Karpas-422 (cell line): ENCODE data around the gene USP10. TPM values are rescaled to one million over a fixed set of nuclear protein-coding genes. Genes with fewer than 3 reads are reported as not detected.

Experiments used
- DNase-seq: peaks from one replicate; pipeline ENCODE4 v3.0.0-alpha.2; 2015
- H2AFZ ChIP-seq: fragments of 200-600 bp; sonication (generic); 2 replicates; pipeline ENCODE4 v1.6.1; 2014; ENCODE audit warnings: antibody characterized with exemption, low read length, mixed read lengths
- H3K27ac ChIP-seq: fragments of 200-600 bp; sonication (generic); 2 replicates; pipeline ENCODE4 v1.5.1; 2014; ENCODE audit warnings: mild to moderate bottlenecking, low read length, moderate library complexity
- H3K27me3 ChIP-seq: fragments of 200-600 bp; sonication (generic); 2 replicates; pipeline ENCODE4 v1.6.1; 2014; ENCODE audit warnings: low read length, mixed read lengths
- H3K36me3 ChIP-seq: fragments of 200-600 bp; sonication (generic); 2 replicates; pipeline ENCODE4 v1.6.1; 2014; ENCODE audit warnings: low read length, mixed read lengths; ENCODE audit not compliant: insufficient read depth
- H3K4me1 ChIP-seq: fragments of 200-600 bp; sonication (generic); 2 replicates; pipeline ENCODE4 v1.6.1; 2014; ENCODE audit warnings: mild to moderate bottlenecking, low read length, mixed read lengths
- H3K4me2 ChIP-seq: fragments of 200-600 bp; sonication (generic); 2 replicates; pipeline ENCODE4 v1.6.1; 2014; ENCODE audit warnings: low read length, low read depth, mild to moderate bottlenecking; ENCODE audit not compliant: poor library complexity, severe bottlenecking
- H3K4me3 ChIP-seq: fragments of 200-600 bp; sonication (generic); 2 replicates; pipeline ENCODE4 v1.5.1; 2014; ENCODE audit warnings: mild to moderate bottlenecking, antibody characterized with exemption, low read length, mixed read lengths
- H3K79me2 ChIP-seq: fragments of 200-600 bp; sonication (generic); 2 replicates; pipeline ENCODE4 v1.6.1; 2014; ENCODE audit warnings: mild to moderate bottlenecking, low read length, mixed read lengths
- H3K9ac ChIP-seq: fragments of 200-600 bp; sonication (generic); 2 replicates; pipeline ENCODE4 v1.6.0; 2014; ENCODE audit warnings: low read length
- H3K9me2 ChIP-seq: fragments of 200-600 bp; sonication (generic), shearing (Covaris generic); replicated peaks from 2 replicates; pipeline ENCODE4 v1.6.0; 2014; ENCODE audit warnings: mild to moderate bottlenecking, low read length, moderate library complexity; ENCODE audit not compliant: insufficient read depth
- H3K9me3 ChIP-seq: fragments of 300-700, 200-600 bp; sonication (generic); 2 replicates; pipeline ENCODE4 v1.6.1; 2014; ENCODE audit warnings: low read length, mixed read lengths
- H4K20me1 ChIP-seq: fragments of 200-600 bp; sonication (generic); 2 replicates; pipeline ENCODE4 v1.6.1; 2014; ENCODE audit warnings: mild to moderate bottlenecking, antibody characterized with exemption, low read length, low read depth; ENCODE audit not compliant: insufficient read depth
- total RNA-seq: library from RNA; depleted of rRNA; stranded (reverse); fragments of >200 nt; shearing (Covaris generic); gene quantifications from 2 replicates; pipeline ENCODE4 v1.2.3, GENCODE V29; 2014; ENCODE audit warnings: low replicate concordance

Gene USP10
- total RNA-seq, 1 experiment from 2014 or later, result 79.9 TPM

- peak overlapping the region; percentile 71 for H3K27ac ChIP-seq
- H4K20me1 ChIP-seq, result peaks cover 35% of the 10 kb centered on the region
- no peak overlapping the region for H2AFZ ChIP-seq
- peaks cover 8% of the 10 kb centered on the region; the same call in 1 of the 2 replicates for H3K36me3 ChIP-seq
- peak overlapping the region; percentile 84 for H3K4me2 ChIP-seq
- H3K79me2 ChIP-seq, result peaks cover 61% of the 10 kb centered on the region
- H3K9me2 ChIP-seq, result no peaks in the 10 kb centered on the region
- peak overlapping the region; percentile 97 for H3K9ac ChIP-seq
- H3K4me1 ChIP-seq, result peaks cover 44% of the 10 kb centered on the region
- H3K9me3 ChIP-seq, result no peaks in the 10 kb centered on the region
- peak overlapping the region; percentile 96 for H3K4me3 ChIP-seq
- DNase-seq, result peak; percentile 76
- no peaks in the 10 kb centered on the region for H3K27me3 ChIP-seq
Observed at GRCh38 chr16:84700446-84701300, 873 bp downstream of the USP10 start.

GRCh38 chr16:84703681-84704080 lies 3.9 kb downstream of the USP10 start:
- Histone ChIP-seq H3K27me3 (no peaks in the 10 kb centered on the region), H2AFZ (no peak overlapping the region), H3K4me3 (no peak overlapping the region), H3K4me1 (peaks cover 62% of the 10 kb centered on the region), H3K36me3 (peaks cover 12% of the 10 kb centered on the region; the same call in 1 of the 2 replicates), H3K9me3 (no peaks in the 10 kb centered on the region), H3K79me2 (peaks cover 89% of the 10 kb centered on the region), H3K4me2 (no peak overlapping the region), H3K9me2 (no peaks in the 10 kb centered on the region), H3K27ac (no peak overlapping the region), H3K9ac (no peak overlapping the region), H4K20me1 (peaks cover 55% of the 10 kb centered on the region)
- DNase-seq, result no peak

GRCh38 chr16:84704253-84704652 lies 4.5 kb downstream of the USP10 start:
- no peak for DNase-seq
- H3K27ac ChIP-seq, result no peak overlapping the region
- no peak overlapping the region for H3K4me2 ChIP-seq

DNA sequence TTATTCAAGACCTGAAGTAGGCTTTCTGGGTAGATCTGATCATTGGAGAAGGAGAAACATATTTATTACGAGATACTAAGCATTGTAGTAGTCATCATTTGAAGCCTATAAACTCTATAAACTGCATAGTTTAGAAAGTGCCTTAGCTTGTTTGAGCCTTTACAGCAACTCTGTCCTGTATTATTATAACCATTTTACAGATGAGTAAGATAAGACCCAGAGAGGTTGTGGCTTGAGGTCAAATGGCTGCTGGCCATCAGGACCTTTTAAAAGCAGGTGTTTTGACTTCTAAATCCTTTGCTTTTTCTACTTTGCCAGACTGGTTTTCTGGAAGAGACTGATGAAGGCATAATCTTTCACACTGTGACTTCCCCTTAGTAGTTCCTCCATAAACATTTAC lies 7.1 kb downstream of the USP10 start:
- H3K4me3 ChIP-seq, result no peak overlapping the region
- no peaks in the 10 kb centered on the region for H3K9me3 ChIP-seq
- H3K27ac ChIP-seq, result no peak overlapping the region
- no peaks in the 10 kb centered on the region for H3K27me3 ChIP-seq
- no peak overlapping the region for H3K9ac ChIP-seq
- peaks cover 70% of the 10 kb centered on the region for H4K20me1 ChIP-seq
- H3K4me2 ChIP-seq, result no peak overlapping the region
- peaks cover 98% of the 10 kb centered on the region for H3K79me2 ChIP-seq
- peaks cover 50% of the 10 kb centered on the region for H3K4me1 ChIP-seq
- H2AFZ ChIP-seq, result no peak overlapping the region
- no peak for DNase-seq
- H3K9me2 ChIP-seq, result no peaks in the 10 kb centered on the region
- peaks cover 12% of the 10 kb centered on the region; the same call in 1 of the 2 replicates for H3K36me3 ChIP-seq

More at GRCh38 chr16:84704253-84704652, 4.5 kb downstream of the USP10 start:
- Histone ChIP-seq H3K9me2 (no peaks in the 10 kb centered on the region), H3K4me1 (peaks cover 58% of the 10 kb centered on the region), H4K20me1 (peaks cover 61% of the 10 kb centered on the region), H3K9ac (no peak overlapping the region), H3K9me3 (no peaks in the 10 kb centered on the region), H3K36me3 (peaks cover 12% of the 10 kb centered on the region; the same call in 1 of the 2 replicates), H3K4me3 (no peak overlapping the region), H3K79me2 (peaks cover 93% of the 10 kb centered on the region), H3K27me3 (no peaks in the 10 kb centered on the region), H2AFZ (no peak overlapping the region)

DNA sequence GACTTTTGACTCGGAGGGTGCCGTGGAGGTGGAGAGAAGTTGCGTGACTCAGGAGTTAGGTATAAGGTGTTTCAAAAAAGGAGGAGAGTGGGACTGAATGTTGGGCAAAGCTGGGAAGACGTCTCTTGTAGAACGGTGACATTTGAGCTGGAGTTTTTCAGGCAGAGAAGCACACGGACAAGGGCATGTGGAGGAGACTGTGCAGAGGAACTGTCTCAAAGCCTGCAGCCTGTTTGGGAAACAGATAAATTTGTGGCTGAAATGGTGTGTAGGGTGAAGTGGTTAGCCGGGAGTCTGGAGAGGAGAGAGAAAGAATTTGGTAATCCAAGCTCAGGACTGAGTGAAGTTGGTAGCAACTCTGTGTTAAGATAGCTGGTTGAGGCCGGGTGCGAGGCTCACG lies 9.8 kb downstream of the USP10 start:
- H3K27ac ChIP-seq, result no peak overlapping the region
- H3K27me3 ChIP-seq, result no peaks in the 10 kb centered on the region
- H3K9me2 ChIP-seq, result no peaks in the 10 kb centered on the region
- no peak overlapping the region for H3K9ac ChIP-seq
- H3K79me2 ChIP-seq, result peaks cover 98% of the 10 kb centered on the region
- no peaks in the 10 kb centered on the region for H3K9me3 ChIP-seq
- H2AFZ ChIP-seq, result no peak overlapping the region
- peaks cover 4% of the 10 kb centered on the region; the same call in 1 of the 2 replicates for H3K36me3 ChIP-seq
- H3K4me3 ChIP-seq, result no peak overlapping the region
- peaks cover 27% of the 10 kb centered on the region for H3K4me1 ChIP-seq
- H4K20me1 ChIP-seq, result peaks cover 79% of the 10 kb centered on the region
- no peak overlapping the region for H3K4me2 ChIP-seq
- no peak for DNase-seq

DNA sequence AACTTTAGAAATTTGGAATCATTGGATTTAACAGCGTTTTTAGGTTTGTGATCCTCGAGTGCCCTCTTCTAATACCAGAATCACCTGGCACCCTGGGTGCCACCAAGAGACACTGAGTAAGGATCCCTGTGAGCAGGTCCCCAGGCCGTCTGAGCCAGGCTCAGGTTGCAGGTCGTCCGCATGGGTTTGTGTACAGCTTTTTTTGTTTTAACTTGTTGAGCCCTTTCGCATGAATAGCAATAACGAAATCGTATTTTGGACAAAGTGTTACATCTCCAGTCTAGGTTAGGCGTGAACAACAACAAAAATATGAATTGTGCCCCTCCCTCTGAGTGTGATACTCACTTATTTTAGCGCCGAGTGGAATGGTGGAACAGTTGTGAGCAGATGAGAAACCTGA lies 10.9 kb downstream of the USP10 start:
- DNase-seq, result no peak
- Histone ChIP-seq H3K79me2 (peaks cover 97% of the 10 kb centered on the region), H2AFZ (no peak overlapping the region), H3K9ac (no peak overlapping the region), H3K27ac (no peak overlapping the region), H3K4me2 (no peak overlapping the region), H3K9me3 (no peaks in the 10 kb centered on the region), H4K20me1 (peaks cover 82% of the 10 kb centered on the region), H3K4me1 (peaks cover 22% of the 10 kb centered on the region), H3K27me3 (no peaks in the 10 kb centered on the region), H3K9me2 (no peaks in the 10 kb centered on the region), H3K36me3 (peaks cover 4% of the 10 kb centered on the region; the same call in 1 of the 2 replicates), H3K4me3 (no peak overlapping the region)

GRCh38 chr16:84712138-84712671 lies 12.4 kb downstream of the USP10 start:
- Histone ChIP-seq H3K27me3 (no peaks in the 10 kb centered on the region), H3K27ac (no peak overlapping the region), H3K4me1 (peaks cover 13% of the 10 kb centered on the region; the same call in 1 of the 2 replicates), H3K9ac (no peak overlapping the region), H4K20me1 (peaks cover 90% of the 10 kb centered on the region), H3K4me3 (no peak overlapping the region), H3K9me3 (no peaks in the 10 kb centered on the region), H2AFZ (no peak overlapping the region), H3K36me3 (peaks cover under 1% of the 10 kb centered on the region; the same call in 1 of the 2 replicates), H3K79me2 (peaks cover 99% of the 10 kb centered on the region), H3K4me2 (no peak overlapping the region), H3K9me2 (no peaks in the 10 kb centered on the region)
- DNase-seq, result no peak
